Heart left ventricle (tissue), 16 donors: ENCODE results near the gene MLLT3. TPM values are rescaled to one million over a fixed set of nuclear protein-coding genes. Genes with fewer than 3 reads are reported as not detected.
"Not testable (repeated sequence)": the region's sequence is repeated elsewhere in the genome, so short reads cannot be mapped to it uniquely, and the experiment has no call there.

Experiments
- ATAC-seq, 4 donors: fragments of 200-7000 bp; cut with Tn5 transposase; one replicate each; pipeline ENCODE4 v1.9.1; 2020 to 2022; ENCODE audit warnings: moderate library complexity in 4 of 4, mild to moderate bottlenecking in 3 of 4, moderate number of reproducible peaks in 1 of 4
- DNase-seq, 5 donors: peaks; one replicate each; pipeline ENCODE4 v3.0.0-alpha.2; 2020
- H3K27ac ChIP-seq, 12 donors: fragments of 200-600 bp; sonication (generic) in 4 of 12; one replicate each; pipeline versions ENCODE4 v1.5.0 to v1.8.0; 2016 to 2022; ENCODE audit warnings: mild to moderate bottlenecking in 2 of 12
- H3K27me3 ChIP-seq, 9 donors: fragments of 200-600 bp; sonication (generic) in 2 of 9; one replicate each; pipeline versions ENCODE4 v1.5.1 to v1.8.0; 2016 to 2022; ENCODE audit warnings: mild to moderate bottlenecking in 3 of 9
- H3K36me3 ChIP-seq, 9 donors: fragments of 200-600 bp; sonication (generic) in 2 of 9; one replicate each; pipeline versions ENCODE4 v1.5.0 to v1.8.0; 2018 to 2022; ENCODE audit warnings: mild to moderate bottlenecking in 2 of 9
- H3K4me1 ChIP-seq, 12 donors: fragments of 200-600 bp; sonication (generic) in 4 of 12; one replicate each; pipeline versions ENCODE4 v1.5.0 to v1.8.0; 2016 to 2022; ENCODE audit warnings: mild to moderate bottlenecking in 3 of 12
- H3K4me3 ChIP-seq, 12 donors: fragments of 200-600 bp; sonication (generic) in 4 of 12; one replicate each; pipeline versions ENCODE4 v1.5.0 to v1.8.0; 2017 to 2022; ENCODE audit warnings: mild to moderate bottlenecking in 9 of 12, moderate library complexity in 4 of 12
- H3K9me3 ChIP-seq, 12 donors: fragments of 200-600 bp; sonication (generic) in 4 of 12; one replicate each; pipeline versions ENCODE4 v1.5.0 to v1.8.0; 2016 to 2022; ENCODE audit warnings: mild to moderate bottlenecking in 1 of 12
- POLR2A ChIP-seq, 2 donors: fragments of 450-650 bp; IDR thresholded peaks; one replicate each; pipeline ENCODE4 v1.6.1; 2017; ENCODE audit warnings: antibody characterized with exemption in 2 of 2, mild to moderate bottlenecking in 2 of 2, moderate library complexity in 2 of 2
- WGBS, 4 donors: extraction: QIAGEN DNeasy Blood & Tissue Kit in 2 of 4; methylation state at CpG; one replicate each; pipeline versions ENCODE4 v1.1.5 to v1.1.7; 2013 to 2018; 5-methylcytosine and 5-hydroxymethylcytosine counted together
- intact Hi-C, 10 donors: fragments of 100-400 bp; cut with DNase I; formaldehyde crosslinking; loops; one replicate each; pipeline versions ENCODE4 v1.11.1 to v1.14.2; 2022
- polyA plus RNA-seq, 2 donors: library from polyadenylated mRNA; stranded (reverse); fragments of 200-250 nt; gene quantifications; one replicate each; pipeline ENCODE4 v1.2.3, GENCODE V29; 2013
- total RNA-seq, 9 donors: library from RNA; depleted of rRNA in 2 of 9; stranded (reverse); fragments of >200 nt in 2 of 9; fragmentation: NEBNext Ultra II Directional in 3 of 9; extraction: Animal tissue kit (Norgen Biotek cat#: 25700) in 3 of 9; gene quantifications; one replicate each; pipeline versions ENCODE4 v1.1.0 to v1.2.4, GENCODE V29; 2016 to 2023
- TF ChIP-seq, protein P1 (sequence below), 12 donors: fragments of 200-600 bp; sonication (generic) in 4 of 12; IDR thresholded peaks; one replicate each; pipeline versions ENCODE4 v1.5.0 to v1.8.0; 2018 to 2022; ENCODE audit warnings: antibody characterized with exemption in 12 of 12, mild to moderate bottlenecking in 5 of 12
- donor health status: ischemic (EF 13 %, LVEDD 7.1; RV severe dilation, severe dysfunction).
- donor health status: healthy with polysubstance abuse.
- donor health status: DM: no; HTN: yes; CAD: no.
- donor health status: DM: no; HTN: no; CAD: no.
- donor health status: ischemic (EF 25% LVEDD 6.9; RV normal size, moderate dysfunction).
- donor health status: ischemic (EF 25% LVEDD 5.7; RV mildly dilated, moderate dysfunction).
- donor health status: healthy.
- donor health status: DM: yes; HTN: yes; CAD: no.
- donor health status: ischemic (EF 35%, LVEDD 5.7; RV mildly dilated, moderate dysfunction).
- donor health status: nonischemic (EF 11% LVEDD 7.7; RV severe dilation, severe dysfunction).
- donor health status: DM: yes; HTN: yes; CAD: no.
- donor health status: PGD.
- donor health status: ischemic (EF 29% LVEDD 5.4; RV normal size, mild dysfunction).
- donor health status: nonischemic (EF 23%, LVEDD 6.1; RV moderate dilation, normal function).

Gene MLLT3
- total and polyA plus RNA-seq, 11 donors: 7.5 to 21.0 (median 15.3) TPM

DNA sequence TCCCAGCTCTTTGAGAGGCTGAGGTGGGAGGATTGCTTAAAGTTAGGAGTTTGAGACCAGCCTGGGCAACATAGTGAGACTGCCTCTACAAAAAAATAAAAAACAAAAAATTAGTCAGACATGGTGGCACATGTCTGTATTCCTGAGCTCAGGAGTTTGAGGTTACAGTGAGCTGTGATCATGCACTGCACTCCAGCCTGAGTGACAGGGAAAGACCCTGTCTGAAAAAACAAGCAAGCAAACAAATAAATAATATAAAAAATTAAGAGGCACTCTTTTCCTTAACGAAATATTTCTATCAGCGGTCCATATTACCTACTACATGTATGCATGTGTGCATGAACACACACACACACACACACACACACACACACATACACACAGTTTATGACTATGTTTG, 40.8 kb upstream of the MLLT3 start:
- no peaks in the 10 kb centered on the region for H3K9me3 ChIP-seq
- no peaks in the 10 kb centered on the region for H3K27me3 ChIP-seq
- no peaks in the 10 kb centered on the region for H3K36me3 ChIP-seq
- TF ChIP-seq, protein P1, sequence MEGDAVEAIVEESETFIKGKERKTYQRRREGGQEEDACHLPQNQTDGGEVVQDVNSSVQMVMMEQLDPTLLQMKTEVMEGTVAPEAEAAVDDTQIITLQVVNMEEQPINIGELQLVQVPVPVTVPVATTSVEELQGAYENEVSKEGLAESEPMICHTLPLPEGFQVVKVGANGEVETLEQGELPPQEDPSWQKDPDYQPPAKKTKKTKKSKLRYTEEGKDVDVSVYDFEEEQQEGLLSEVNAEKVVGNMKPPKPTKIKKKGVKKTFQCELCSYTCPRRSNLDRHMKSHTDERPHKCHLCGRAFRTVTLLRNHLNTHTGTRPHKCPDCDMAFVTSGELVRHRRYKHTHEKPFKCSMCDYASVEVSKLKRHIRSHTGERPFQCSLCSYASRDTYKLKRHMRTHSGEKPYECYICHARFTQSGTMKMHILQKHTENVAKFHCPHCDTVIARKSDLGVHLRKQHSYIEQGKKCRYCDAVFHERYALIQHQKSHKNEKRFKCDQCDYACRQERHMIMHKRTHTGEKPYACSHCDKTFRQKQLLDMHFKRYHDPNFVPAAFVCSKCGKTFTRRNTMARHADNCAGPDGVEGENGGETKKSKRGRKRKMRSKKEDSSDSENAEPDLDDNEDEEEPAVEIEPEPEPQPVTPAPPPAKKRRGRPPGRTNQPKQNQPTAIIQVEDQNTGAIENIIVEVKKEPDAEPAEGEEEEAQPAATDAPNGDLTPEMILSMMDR (IDR thresholded peaks at IDR 0.05): no peak
- no peak for TF ChIP-seq POLR2A (IDR thresholded peaks at IDR 0.05)
- no peak overlapping the region for H3K27ac ChIP-seq
- DNase-seq (no peak), ATAC-seq (no peak)
- H3K4me3 ChIP-seq: no peak overlapping the region
- 90 to 97% (median 94%) methylated on average over 2 of the region's 2 CpGs for WGBS, 4 donors
- peaks cover 0 to 20% (median 0%) of the 10 kb centered on the region in 12 donors for H3K4me1 ChIP-seq
- intact Hi-C loops: no loop called here

DNA sequence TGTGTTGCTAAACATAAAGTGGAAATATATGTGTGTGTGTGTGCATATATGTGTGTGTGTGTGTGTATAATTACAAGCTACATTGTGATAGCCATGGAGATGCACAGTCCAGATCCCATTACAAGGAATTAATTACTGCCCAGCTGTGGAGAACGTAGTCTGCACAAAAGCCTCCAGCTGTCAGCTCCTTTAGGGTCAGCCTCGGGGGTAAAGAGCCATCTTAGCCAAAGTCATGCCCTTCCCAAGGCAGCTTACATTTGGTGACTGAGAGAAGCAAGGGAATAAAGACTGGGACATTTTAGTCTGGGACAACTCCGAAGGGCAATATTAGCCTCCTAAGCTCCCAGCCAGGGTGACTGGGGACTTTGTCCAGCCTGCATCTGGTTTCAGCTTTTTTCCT, 39.9 kb upstream of the MLLT3 start:
- Histone ChIP-seq H3K36me3 (no peaks in the 10 kb centered on the region), H3K27ac (no peak overlapping the region), H3K4me3 (no peak overlapping the region), H3K9me3 (no peaks in the 10 kb centered on the region), H3K27me3 (no peaks in the 10 kb centered on the region), H3K4me1 (peaks cover 0 to 20% (median 0%) of the 10 kb centered on the region in 12 donors)
- WGBS, 4 donors: 57 to 68% (median 63%) methylated on average over 3 of the region's 3 CpGs
- DNase-seq (no peak), ATAC-seq (no peak)
- intact Hi-C loops: no loop called here
- TF ChIP-seq, protein P1 (IDR thresholded peaks at IDR 0.05): no peak
- TF ChIP-seq POLR2A (IDR thresholded peaks at IDR 0.05): no peak

- no peak for TF ChIP-seq POLR2A (IDR thresholded peaks at IDR 0.05)
- TF ChIP-seq, protein P1 (IDR thresholded peaks at IDR 0.05): no peak
- Histone ChIP-seq H3K4me1 (peaks cover 0 to 20% (median 0%) of the 10 kb centered on the region in 12 donors), H3K4me3 (peak overlapping the region in 6 of 12 donors; percentile 50 to 77 (median 59)), H3K9me3 (peaks cover 0 to 4% (median 0%) of the 10 kb centered on the region in 12 donors), H3K27ac (no peak overlapping the region), H3K36me3 (no peaks in the 10 kb centered on the region), H3K27me3 (no peaks in the 10 kb centered on the region)
- DNase-seq (no peak), ATAC-seq (no peak)
- intact Hi-C loops: no loop called here
- 74 to 86% (median 82%) methylated on average over 2 of the region's 2 CpGs for WGBS, 4 donors
These were observed 37.2 kb upstream of the MLLT3 start for GRCh38 chr9:20659474-20659967.

GRCh38 chr9:20658677-20659473, 36.6 kb upstream of the MLLT3 start:
- TF ChIP-seq, protein P1 (IDR thresholded peaks at IDR 0.05): no peak
- TF ChIP-seq POLR2A (IDR thresholded peaks at IDR 0.05): no peak
- H3K4me1 ChIP-seq: peaks cover 0 to 20% (median 0%) of the 10 kb centered on the region in 12 donors
- H3K27me3 ChIP-seq: no peaks in the 10 kb centered on the region
- no peaks in the 10 kb centered on the region for H3K36me3 ChIP-seq
- H3K9me3 ChIP-seq: peaks cover 0 to 8% (median 0%) of the 10 kb centered on the region in 12 donors
- DNase-seq (no peak), ATAC-seq (peak in 2 of 4 donors; percentile 24 to 45)
- peak overlapping the region in 11 of 12 donors; percentile 37 to 77 (median 54) for H3K4me3 ChIP-seq
- intact Hi-C loops: no loop called here
- 72 to 78% (median 76%) methylated on average over 13 of the region's 13 CpGs for WGBS, 4 donors
- peak overlapping the region in 5 of 12 donors; percentile 5 to 61 (median 41) for H3K27ac ChIP-seq

GRCh38 chr9:20658246-20658667, 36.0 kb upstream of the MLLT3 start:
- 27 to 80% (median 54%) methylated on average over 10 to 25 of the region's 27 CpGs for WGBS, 4 donors
- H3K27me3 ChIP-seq, H3K36me3 ChIP-seq, ATAC-seq, DNase-seq, H3K9me3 ChIP-seq, intact Hi-C loops: not testable (repeated sequence)
- peak overlapping the region in 5 of 12 donors; percentile 5 to 61 (median 41) for H3K27ac ChIP-seq
- peaks cover 0 to 20% (median 0%) of the 10 kb centered on the region in 12 donors for H3K4me1 ChIP-seq
- H3K4me3 ChIP-seq: peak overlapping the region in 11 of 12 donors; percentile 37 to 77 (median 54)
